Measurements from ENCODE around the gene ST8SIA5. TPM values are rescaled to one million over a fixed set of nuclear protein-coding genes. Genes with fewer than 3 reads are reported as not detected.

Gene ST8SIA5
- polyA plus RNA-seq, 3 donors, result 0.10 to 0.22 (median 0.13) TPM

GRCh38 chr18:46683252-46683651 lies 73.6 kb downstream of the ST8SIA5 start:
- H3K27ac ChIP-seq (ENCODE audit: low read depth, low read length), result no peak overlapping the region
- 92 to 93% (median 92%) methylated on average over 4 of the region's 4 CpGs for WGBS, 3 donors

DNA sequence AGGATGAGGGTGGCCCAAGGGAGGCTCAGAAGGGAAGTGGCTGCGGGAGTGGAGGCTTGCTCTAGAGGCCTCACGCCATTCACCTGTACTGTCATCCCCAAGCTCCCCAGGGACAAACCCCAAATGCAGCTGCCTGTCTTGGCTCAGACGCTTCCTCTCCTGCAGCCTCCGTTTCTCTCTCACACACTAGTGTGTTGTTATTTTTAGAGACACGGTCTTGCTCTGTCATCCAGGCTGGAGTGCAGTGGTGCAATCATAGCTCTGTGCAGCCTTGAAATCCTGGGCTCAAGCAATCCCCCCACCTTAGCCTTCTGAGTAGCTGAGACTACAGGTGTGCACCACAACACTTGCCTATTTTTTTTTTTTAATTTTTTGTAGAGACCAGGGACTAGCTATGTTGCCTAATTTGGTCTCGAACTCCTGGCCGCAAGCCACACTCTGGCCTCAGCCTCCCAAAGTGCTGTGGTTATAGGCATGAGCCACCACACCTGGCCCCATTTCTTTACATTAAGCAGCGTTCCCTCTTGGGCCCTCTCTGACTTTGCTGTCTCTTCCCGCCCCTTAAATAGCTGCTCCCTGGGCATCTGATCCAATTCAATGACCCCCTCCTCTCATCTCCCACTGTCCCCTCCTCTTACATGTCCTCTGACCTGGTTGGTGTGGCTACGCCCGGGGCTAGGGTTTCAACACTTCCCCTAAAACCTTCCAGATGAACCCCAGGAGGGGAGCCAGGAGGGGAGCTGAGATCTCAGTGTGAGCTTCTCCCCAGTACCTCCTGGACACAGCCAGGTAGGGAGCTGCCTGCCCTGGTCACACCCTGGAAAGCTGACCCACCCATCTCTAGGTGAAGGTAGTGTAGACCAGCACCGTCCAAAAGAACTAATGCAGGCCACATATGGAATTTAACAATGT lies 75.8 kb downstream of the ST8SIA5 start:
- 72 to 76% (median 74%) methylated on average over 12 of the region's 12 CpGs for WGBS, 3 donors
- no peak overlapping the region for H3K27ac ChIP-seq (ENCODE audit: low read depth, low read length)

DNA sequence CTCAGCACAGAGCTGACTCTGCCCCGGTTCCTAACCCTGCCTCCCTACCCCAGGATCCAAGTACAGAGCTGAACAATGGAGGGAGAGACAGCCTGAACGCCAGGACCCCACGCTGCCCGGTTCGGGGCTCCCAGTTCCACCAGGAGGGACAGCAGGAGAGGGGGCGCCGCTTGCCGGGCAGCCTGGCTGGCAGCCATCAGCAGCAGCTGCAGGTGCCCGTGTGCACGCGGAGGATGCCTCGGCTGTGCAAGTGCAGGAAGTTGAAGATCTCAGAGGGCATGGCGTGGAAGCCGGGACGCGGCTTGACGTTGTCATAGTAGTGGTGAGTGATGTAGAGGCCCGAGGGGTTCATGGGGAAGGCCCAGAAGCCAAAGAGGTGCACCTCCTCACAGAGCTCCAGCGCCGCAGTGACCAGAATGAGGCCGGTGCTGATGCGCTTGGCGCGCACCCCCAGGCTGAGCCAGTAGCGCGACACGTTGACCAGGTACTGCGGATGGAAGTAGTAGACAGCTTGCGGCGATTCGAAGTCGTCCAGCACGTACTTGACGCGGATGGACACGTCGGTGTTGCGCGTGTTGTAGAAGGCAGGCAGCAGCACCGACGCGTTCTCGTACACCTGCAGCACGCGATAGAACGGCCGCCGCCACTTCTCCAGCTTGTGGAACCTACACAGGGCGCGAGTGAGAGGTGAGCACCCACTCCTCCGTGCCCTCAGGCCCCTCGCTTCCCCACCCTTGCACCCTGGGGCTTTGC lies 76.8 kb downstream of the ST8SIA5 start:
- no peak overlapping the region for H3K27ac ChIP-seq (ENCODE audit: low read depth, low read length)
- 91 to 94% (median 93%) methylated on average over 52 of the region's 52 CpGs for WGBS, 3 donors

- no peak overlapping the region for H3K27ac ChIP-seq (ENCODE audit: low read depth, low read length)
- 64 to 77% (median 71%) methylated on average over 10 of the region's 10 CpGs for WGBS, 3 donors
These were observed 78.0 kb downstream of the ST8SIA5 start for GRCh38 chr18:46678785-46679399.

DNA sequence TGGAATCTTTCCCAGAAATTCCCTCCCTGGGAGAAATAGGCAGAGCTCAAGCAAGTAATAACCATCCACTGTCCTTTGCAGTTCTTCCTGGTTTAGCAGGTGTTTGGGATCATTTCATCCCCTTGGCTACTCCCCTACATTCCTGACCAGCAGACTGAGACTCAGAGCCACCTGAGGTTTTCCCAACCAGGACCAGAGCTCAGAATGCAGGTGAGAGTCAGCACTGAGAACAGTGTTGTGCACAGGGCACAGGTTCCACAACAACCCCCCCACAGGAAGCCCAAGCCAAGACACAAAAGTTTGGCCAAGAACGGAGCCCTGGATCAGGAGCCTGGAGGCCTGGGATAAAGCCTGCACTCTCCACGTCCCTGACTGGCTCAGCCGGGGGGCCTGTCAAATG lies 78.8 kb downstream of the ST8SIA5 start:
- 49 to 72% (median 64%) methylated on average over 3 of the region's 3 CpGs for WGBS, 3 donors
- H3K27ac ChIP-seq (ENCODE audit: low read depth, low read length), result no peak overlapping the region

GRCh38 chr18:46677611-46678010 lies 79.2 kb downstream of the ST8SIA5 start:
- H3K27ac ChIP-seq (ENCODE audit: low read depth, low read length), result no peak overlapping the region
- 73 to 79% (median 77%) methylated on average over 2 of the region's 2 CpGs for WGBS, 3 donors

DNA sequence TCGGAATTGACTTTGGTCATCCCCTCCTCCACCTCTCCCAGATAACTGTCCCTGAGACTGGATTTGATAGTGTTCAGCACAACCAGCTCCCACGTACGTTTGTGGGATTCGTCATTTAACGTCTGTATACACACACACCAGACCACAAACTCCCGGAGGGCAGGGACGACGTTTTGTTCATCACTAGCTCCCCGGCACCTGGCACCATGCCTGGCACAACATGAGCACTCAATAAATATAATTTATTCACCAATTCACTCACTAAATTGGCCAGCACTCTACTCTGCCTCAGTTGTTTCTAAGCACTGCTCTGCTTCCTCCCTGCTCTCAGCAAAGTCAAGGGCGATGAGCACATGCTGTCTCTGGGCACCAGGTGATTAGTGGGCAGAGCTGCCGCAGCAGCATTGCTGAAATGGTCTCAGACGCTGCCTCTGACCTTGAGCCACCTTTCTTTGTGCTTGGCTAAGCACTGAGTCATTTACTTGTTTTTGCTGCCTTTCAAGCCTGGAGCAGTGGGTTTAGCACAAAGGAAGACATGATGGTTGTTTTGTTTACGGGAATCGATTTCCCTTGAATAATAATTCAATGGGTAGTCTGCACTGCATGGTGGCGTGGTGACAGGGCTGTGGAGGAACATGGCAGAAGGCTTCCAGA lies 80.5 kb downstream of the ST8SIA5 start:
- 55 to 65% (median 56%) methylated on average over 15 of the region's 15 CpGs for WGBS, 3 donors

GRCh38 chr18:46675112-46675511 lies 81.7 kb downstream of the ST8SIA5 start:
- no peak overlapping the region for H3K27ac ChIP-seq (ENCODE audit: low read depth, low read length)

More for the DNA sequence above, 80.5 kb downstream of the ST8SIA5 start:
- no peak overlapping the region for H3K27ac ChIP-seq (ENCODE audit: low read depth, low read length)

GRCh38 chr18:46672062-46672970 lies 84.5 kb downstream of the ST8SIA5 start:
- no peak overlapping the region for H3K27ac ChIP-seq (ENCODE audit: low read depth, low read length)
- WGBS, 3 donors, result 70 to 79% (median 77%) methylated on average over 6 of the region's 6 CpGs

More at GRCh38 chr18:46675112-46675511, 81.7 kb downstream of the ST8SIA5 start:
- 57 to 61% (median 57%) methylated on average over 1 of the region's 1 CpG for WGBS, 3 donors

- 64 to 79% (median 75%) methylated on average over 3 to 6 of the region's 6 CpGs for WGBS, 3 donors
- H3K27ac ChIP-seq (ENCODE audit: low read depth, low read length), result no peak overlapping the region
These were observed 88.2 kb downstream of the ST8SIA5 start for GRCh38 chr18:46668694-46669093.

GRCh38 chr18:46668135-46668534 lies 88.7 kb downstream of the ST8SIA5 start:
- H3K27ac ChIP-seq (ENCODE audit: low read depth, low read length), result no peak overlapping the region
- 67 to 76% (median 73%) methylated on average over 11 of the region's 11 CpGs for WGBS, 3 donors

DNA sequence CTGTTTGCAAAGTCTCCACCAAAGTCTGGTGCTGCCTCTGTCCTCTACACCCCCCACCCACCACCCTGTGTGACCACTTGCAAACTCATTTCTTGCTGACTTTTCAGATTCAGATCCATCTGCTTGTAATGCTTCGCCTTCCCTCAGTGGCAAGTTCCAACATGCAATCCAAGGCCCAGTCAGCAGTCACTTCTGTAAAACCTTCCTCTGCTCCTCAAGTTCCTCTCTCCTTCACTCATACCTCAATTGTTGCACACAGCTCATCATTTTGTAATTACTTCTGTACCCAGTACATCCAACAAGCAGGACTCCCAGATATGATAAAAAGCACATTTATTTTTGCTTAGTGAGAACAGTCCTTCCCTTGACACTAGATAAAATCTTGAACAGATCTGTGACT lies 93.3 kb downstream of the ST8SIA5 start:
- 86 to 96% (median 95%) methylated on average over 1 of the region's 1 CpG for WGBS, 3 donors

GRCh38 chr18:46660957-46661749 lies 95.7 kb downstream of the ST8SIA5 start:
- 62 to 83% (median 69%) methylated on average over 9 of the region's 9 CpGs for WGBS, 3 donors
- H3K27ac ChIP-seq (ENCODE audit: low read depth, low read length), result no peak overlapping the region

More for the DNA sequence above, 93.3 kb downstream of the ST8SIA5 start:
- H3K27ac ChIP-seq (ENCODE audit: low read depth, low read length), result no peak overlapping the region

DNA sequence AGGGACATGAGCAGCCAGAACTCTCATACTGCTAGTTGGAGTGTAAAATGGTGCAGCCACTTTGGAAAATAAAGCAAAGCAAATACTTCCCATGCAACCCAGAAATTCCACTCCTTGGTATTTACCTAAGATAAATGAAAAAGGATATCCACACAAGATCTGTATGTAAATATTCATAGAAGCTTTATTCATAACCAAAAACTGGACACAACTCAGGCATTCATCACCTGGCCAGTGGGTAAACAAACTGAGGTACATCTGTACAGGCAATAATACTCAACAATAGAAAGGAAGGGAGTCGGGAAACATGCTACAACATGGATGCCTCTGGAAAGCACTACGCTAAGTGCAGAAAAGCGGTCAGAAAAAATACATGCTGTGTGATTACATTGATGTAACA lies 97.4 kb downstream of the ST8SIA5 start:
- no peak overlapping the region for H3K27ac ChIP-seq (ENCODE audit: low read depth, low read length)
- WGBS, 3 donors, result 81 to 94% (median 92%) methylated on average over 3 of the region's 3 CpGs

DNA sequence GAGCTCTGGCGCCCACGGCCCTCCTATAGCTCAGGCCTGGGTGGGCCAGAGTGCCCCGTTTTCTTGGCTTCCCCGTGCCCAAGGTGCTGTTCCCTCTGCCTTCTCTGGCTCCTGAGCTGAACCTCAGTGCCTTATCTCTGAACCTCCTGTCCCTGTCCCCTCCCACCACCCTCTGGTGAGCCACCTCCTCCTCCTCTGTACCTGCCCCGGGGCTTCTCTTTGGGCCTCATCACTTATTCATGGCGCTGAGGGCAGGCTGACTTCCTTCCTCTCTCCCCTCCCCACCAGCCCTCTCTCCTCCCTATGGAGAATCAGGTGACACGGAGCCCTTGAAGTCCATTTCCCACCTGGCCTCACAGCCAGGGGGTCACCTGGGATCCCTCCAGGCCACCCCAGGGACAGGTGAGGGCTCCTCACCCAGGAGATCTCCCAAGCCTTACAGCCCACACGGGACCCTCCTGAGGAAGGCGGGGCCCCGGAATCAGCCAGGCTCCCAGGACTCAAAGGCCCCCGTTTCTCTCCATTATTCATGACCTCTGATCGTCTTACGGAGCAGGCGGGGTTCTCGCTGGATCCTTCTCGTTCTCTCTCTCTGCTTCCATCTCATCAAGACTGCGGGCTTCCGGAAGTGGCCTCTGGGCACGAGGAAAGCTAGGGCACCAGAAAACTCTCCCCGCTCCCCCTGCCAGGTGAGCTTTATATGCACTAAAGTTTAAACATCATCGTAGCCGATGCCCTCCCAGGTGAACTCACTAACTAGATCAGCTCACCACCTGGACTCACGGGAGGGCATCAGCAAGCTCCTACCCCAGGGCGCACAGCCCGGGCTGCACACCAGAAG lies 99.5 kb downstream of the ST8SIA5 start, which contains the start of gene LOXHD1:
Gene LOXHD1 (minus strand): TSS at position 106 of the 841 bp plus-strand sequence. CDS start 187 bp downstream, outside the sequence.
- 66 to 81% (median 80%) methylated on average over 25 of the region's 25 CpGs for WGBS, 3 donors
- H3K27ac ChIP-seq (ENCODE audit: low read depth, low read length), result no peak within 1 kb of the TSS

Data from adipose tissue (tissue), 3 donors.